Measurements from ENCODE around the gene GOLM1. TPM values are rescaled to one million over a fixed set of nuclear protein-coding genes. Genes with fewer than 3 reads are reported as not detected.

The GOLM1 gene
- total RNA-seq, 2 donors from 2014 or later, result 7.5 to 10.5 TPM

DNA sequence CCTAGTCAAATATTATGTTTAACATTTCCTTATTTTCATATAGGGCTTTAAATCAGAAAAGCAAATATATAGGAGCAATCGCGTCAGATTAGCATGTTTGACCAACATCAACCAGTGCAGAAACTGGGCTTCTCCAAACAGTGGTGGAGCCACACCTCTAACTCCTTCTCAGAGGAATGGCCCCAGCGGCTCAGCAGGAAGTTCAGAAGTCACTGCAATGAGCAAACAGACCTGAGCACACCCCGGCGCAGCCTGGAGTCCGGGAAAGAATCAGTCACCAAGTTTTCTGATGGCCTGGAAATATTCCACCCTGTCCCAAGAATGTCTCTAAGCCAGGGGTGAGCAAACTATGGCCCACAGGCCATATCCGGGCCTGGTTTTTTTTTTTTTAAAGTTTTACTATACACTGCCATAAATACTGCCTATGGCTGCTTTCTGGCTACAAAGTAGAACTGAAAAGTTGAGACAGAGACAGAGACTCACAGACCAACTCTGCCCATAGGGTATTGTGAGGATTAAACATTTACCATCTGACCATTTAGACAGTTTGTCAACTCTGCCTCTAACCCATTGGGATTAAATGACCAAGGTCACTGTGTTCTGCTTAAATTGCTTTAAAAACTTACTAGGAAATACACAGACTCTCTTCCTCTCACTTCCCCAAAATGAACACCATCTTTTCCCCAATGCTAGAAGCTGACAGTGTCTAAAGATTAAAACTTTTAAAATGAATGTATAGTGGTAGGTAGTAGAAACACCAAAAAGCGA, 5.4 kb downstream of the GOLM1 start:
- DNase-seq (peak; percentile 39), ATAC-seq (peak in 1 of 2 donors; percentile 54)
- intact Hi-C loops (cut with DNase I), result no loop called here

DNA sequence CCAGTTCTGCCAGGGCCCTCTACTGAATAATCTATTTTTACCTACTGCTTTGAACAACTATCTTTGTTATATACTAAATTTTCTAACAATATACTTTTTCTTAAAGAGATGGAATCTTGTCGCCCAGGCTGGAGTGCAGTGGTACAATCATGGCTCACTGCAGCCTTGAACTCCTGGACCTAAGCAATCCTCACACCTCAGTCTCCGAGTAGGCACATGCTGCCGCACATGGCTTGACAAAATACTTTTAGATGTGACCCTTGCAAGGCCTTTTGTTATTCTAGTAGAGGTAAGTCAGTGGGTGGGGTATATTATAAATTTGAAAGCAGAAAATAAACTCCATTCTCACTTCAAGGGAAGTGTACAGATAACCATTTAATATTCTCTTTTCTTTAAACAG, 7.9 kb downstream of the GOLM1 start:
- intact Hi-C loops (cut with DNase I), result no loop called here
- ATAC-seq (no peak), DNase-seq (no peak)

DNA sequence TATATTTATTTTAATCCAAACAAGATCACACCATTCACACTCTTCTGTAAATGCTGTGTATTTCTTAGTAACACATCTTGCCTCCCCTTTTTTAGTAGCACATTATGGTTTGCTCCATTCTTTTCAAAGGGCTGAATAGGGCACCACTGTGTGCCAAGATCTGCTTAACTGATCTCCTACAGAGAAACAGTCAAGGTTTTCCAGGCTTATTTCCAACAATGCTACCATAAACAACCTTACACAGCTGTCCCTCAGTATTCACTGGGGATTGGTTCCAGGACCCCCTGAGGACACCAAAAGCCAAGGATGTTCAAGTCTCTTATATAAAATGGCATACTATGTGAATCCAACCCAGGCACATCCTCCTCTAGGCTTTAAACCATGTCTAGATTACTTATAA, 16.5 kb downstream of the GOLM1 start:
- ATAC-seq (no peak), DNase-seq (no peak)
- intact Hi-C loops (cut with DNase I), result no loop called here

DNA sequence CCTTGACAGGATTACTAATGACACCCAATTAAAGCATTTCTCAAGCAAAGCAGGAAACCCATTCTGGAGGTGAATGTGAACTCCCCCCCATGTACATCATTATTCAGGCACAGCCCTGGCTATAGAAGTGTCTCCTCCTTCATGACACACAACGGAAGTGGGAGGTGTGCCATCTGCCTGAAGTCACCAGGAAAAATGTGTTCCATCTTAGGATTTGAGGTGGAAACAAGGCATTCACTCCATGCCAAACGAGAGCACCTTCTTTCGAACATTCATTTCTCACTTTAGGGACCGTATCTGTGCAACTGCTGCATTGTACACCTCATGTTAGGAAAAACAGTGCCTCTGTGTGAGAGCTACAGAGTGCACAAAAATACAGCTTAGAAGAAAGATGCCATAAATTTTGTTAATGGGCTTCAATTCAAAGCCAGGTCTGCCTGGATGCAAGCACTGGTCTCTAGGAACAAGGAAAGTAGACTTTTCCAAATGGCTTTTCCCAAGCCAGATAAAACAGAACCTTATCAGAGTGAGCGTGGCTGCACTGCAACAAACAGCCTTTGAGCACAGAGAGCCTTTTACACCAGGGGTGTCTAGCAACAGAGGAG, 19.4 kb downstream of the GOLM1 start:
- ATAC-seq (peak in 1 of 2 donors; percentile 44), DNase-seq (no peak)
- intact Hi-C loops (cut with DNase I), result no loop called here

DNA sequence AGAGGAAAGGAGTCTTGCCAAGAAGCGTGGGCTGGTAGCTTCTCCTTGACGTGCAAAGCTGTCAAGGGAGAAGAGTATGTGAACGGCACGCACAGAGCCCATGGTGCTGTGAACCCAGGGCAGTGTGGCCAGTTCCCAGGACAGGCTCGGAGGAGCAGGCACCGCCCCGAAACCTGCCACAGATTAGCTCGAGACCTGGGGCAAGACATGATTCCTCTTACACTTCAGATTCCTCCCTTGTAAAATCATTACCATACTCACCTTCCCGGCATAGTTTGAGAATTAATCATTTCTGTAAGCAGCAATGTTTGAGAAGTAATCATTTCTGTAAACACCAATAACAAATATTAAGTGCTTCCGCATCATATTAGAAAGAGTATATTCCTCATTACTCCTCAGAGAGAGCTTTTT, 19.9 kb downstream of the GOLM1 start:
- DNase-seq, result no peak
- peak; percentile 15 to 93 for ATAC-seq
- intact Hi-C loops (cut with DNase I), result no loop called here

DNA sequence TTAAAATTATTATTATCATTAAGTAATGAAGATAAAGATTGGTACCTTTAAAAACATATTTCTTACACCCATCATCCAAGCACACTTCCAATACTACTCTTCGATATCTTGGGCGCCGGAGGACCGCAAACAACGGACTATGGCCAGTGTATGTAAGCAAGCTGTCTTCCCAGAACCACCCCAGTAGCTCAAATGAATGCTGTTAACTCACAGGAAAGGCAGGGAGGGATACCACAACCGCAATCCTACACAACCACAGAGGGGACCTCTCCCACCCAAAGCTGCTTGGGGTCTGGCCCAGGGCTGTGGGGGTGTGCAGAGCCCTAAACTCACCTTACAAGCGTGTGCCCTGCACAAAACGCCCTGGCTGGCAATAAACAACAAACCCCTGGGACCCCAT, 20.6 kb downstream of the GOLM1 start:
- no peak for ATAC-seq
- intact Hi-C loops (cut with DNase I), result no loop called here
- DNase-seq, result no peak

DNA sequence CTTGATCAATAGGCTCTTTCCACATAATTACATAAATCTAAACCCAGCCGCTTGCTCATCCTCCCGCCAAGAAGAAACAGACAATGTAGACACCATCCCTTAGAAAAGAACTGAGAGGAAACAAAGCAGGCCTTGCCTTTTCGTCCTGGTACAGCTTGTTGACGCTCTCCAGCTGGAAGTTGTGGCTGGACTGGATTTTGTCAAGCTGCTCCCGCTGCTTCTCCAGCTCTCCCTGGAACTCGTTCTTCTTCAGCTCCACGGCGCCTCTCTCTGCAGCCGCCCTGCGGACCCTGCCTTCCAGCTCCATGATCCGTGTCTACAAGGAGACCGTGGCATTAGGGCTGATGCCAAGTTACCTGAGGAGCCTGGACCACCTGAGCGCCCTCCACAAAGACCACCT, 22.1 kb downstream of the GOLM1 start:
- intact Hi-C loops (cut with DNase I), result no loop called here

DNA sequence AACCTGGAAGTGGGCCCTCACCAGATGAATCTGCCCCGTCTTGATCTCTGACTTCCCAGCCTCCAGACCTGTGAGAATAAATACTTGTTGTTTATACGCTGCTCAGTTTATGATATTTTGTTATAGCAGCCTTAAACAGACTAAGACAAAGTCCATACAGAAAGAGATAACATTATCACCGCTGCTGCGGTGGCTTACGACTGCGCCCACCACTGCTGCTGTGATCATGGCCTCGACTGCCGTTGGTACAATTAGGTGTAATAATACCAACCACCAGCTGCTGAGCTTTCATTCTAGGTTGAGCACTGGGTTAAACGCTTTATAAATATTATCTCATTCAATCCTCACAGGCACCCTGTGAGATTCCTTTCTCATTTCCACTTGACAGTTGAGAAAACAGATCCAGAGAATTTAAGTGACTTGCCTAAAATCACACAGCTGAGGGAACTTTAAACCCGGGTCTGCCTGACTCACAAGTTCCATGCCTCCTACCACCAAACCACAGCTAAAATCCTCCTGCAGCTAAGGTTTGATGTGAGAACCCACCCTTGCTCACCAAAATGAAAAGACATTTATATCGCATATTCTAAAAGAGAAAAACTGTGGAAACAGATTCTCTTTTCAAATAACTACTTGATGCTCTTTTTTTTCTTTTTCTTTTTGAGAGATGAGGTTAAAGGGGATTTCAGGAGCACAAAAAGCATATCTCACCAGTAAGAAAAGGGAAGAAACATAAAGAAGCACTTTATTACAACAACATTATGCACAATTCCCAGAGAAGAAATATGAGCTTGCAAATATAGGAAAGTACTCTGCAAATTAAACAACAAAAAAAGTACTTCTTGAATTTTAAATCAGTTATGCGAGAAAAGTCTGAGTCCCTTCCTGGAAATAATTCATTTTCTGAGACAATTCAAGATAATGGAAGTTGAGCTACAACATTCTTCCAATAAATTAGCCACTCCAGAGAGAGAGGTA, 23.9 kb downstream of the GOLM1 start:
- intact Hi-C loops (cut with DNase I), result no loop called here
- no peak for DNase-seq
- ATAC-seq, result no peak

More for the DNA sequence above, 22.1 kb downstream of the GOLM1 start:
- ATAC-seq (no peak), DNase-seq (no peak)

DNA sequence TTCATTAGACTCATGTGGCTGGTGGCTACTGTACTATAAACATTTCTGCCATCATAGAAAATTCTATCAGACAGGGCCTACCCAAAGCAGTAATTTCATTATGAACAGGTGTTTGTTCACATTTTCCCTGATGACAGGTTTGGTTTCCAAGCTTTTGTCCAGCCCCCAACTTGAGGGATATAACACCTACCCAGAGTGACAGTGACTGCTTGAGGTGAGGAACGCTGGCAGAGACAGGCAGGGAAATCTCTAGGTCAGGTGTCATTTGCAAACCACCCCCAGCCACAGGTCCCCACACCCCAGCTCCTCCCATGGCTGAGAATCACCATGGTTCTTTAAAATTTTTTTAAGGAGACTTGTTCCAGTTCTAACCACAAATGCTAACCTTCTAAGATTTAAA, 25.5 kb downstream of the GOLM1 start:
- ATAC-seq, result no peak
- no peak for DNase-seq
- intact Hi-C loops (cut with DNase I), result no loop called here

DNA sequence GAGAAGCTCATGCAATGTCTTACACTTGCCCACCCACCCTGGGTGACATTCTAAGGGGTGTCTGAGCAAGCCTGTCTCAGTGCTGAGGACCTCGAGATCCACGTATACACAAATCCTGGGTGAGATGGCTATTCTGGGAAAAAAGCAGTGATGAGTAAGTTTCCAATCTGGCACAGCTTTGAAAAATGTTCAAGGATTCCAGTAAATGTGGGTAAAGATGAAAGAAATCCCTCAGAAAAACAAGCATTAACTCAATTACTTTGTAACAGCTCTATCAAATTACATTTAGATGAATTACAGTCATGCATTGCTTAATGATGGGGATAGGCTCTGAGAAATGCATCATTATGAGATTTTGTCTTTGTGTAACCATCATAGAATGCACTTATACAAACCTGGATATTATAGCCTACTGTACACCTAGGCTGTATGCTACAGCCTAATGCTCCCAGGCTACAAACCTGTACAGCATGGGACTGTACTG, 26.9 kb downstream of the GOLM1 start:
- ATAC-seq, result peak; percentile 12 to 39
- DNase-seq, result no peak
- intact Hi-C loops (cut with DNase I), result no loop called here

DNA sequence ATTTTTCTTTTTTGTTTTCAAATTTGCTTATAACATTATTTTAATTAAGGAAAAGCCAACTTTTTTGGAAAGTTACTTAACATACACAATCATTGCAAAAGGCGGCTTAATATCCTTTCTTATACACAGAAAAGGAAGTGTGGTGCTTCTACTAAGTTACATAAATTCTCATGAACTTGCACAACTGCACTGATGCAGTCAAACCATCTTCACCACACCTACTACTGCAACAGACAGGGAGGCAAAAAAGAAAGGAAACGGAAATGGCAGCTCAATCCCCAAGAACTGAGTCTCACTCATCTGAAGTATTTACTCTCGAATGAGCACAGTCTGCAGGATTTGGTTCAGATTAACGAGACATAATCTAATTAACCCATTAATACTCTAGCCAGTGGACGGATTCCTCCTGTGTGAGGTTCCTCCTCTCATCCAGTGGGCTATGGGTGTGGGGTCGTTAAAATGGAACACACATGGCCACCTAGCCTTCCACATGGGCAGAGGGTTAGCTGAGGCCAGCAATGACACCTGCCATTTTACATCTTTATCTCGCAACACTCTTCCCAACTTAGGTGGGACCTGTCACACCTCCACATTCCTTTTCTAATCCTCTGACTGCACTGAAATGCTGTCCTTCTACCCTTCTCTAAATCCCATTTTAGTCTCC, 30.0 kb downstream of the GOLM1 start:
- ATAC-seq (no peak), DNase-seq (no peak)
- intact Hi-C loops (cut with DNase I), result no loop called here

DNA sequence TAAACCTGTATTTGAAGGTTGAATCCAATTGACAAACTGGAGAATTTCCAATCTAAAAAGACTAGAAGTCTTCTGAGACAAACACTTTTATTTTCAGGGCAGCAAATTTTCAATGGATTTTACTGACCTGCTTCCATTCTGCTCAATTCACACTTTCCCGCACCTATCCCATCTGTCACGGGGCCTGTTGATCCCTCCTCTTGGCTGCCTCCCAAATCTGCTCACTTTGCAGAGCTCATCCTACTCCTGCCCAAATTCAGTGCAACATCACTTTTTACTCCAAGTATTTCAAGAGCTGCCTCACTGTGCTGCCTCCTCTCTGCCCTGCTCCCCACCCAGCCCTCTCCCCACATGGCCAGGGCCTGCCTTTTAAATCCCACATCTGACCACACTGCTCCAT, 35.1 kb downstream of the GOLM1 start:
- ATAC-seq, result no peak
- intact Hi-C loops (cut with DNase I), result no loop called here
- DNase-seq, result no peak

DNA sequence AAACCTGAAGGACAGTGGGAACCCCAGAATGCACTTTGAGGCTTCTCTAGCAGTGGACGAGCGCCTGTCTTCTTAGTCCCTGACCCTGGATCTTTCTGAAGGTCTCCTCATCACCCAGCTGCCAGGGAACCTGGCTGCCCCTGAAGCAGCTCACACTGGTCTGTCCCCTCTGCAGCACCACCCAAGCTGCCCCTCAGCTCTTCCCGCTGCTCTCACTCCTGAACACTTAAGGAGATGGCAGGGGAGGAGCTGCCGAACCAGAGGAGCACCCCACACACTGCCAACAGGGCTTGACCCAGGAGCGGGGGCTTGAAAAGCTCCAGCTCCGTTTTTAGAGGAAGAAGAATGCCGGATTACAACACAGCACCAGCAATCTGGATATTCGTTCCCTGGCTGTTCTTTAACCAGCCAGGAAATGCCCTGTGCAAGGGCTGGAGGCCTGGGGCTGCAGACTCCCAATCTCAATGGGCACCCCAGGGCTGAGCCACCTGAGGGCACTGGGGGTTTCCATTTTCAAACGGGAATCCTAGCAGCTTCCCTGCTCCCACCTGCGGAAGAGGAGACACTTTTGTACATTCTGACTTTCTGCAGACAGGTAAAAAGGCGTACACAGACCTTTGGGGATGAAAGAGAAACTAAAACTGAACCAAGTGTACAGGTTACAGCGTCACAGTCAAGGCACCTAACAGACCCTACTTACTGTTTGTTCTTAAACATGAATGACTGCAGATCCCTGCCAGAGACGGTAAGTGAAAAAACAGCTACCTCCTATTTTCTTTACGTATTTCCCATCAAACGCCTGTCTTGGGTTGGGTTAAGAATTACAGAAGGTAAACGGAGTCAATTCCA, 36.3 kb downstream of the GOLM1 start:
- intact Hi-C loops (cut with DNase I), result no loop called here
- ATAC-seq (no peak), DNase-seq (no peak)

DNA sequence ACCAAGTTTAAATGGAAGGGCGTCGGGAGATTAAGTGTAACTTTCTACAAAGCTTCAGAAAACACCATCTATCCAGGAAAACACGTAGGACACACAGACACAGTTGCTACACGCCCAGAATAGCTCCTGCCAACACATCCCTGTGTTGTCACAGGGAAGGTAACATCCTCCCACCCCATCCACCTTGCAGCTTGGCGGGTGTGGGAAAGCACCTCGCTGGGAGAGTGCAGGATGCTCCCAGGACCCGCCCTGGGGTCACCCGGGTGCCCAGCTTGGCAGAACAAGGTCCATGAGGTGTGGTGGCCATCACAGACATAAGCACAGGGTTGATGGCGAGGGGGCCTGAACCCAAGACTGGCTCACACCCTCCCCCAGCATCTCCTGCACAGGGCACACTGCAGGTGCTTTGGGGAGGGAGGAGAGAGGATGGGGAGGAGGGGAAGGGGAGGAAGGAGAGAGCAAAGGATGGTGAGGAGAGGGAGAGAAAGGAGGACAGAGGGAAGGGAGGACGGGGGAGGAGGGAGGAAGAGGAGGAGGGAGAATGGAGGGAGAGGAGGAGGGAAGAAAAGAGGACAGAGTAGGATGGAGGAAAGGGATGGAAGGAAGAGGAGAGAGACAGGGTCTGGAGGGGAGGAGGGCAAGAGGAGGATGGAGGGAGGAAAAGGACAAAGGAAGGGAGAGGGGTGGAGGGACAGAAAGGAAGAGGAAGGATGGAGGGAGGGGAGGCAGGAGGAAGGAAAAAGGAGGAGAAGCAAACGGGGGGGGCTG, 37.2 kb downstream of the GOLM1 start:
- ATAC-seq, result no peak
- DNase-seq, result no peak
- intact Hi-C loops (cut with DNase I), result no loop called here

DNA sequence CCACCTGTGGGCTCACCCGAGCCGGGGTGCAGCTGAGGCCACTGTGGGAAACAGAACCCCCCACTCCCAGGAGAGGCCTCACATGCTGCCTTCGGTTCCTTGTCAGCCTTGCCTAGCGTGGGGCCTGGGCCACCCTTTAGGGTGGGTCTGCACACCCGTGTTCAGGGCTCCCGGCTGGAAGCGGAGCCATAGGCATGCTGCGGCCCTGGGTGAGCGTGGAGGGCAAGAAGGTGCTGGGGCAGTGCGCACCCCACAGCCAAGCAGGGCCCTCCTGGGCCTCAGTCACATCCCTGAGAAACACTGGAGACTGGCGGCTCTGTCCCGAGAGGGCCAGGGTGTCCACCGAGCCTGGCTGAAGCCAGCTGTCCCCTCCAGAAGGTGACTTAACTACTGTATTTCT, 41.9 kb downstream of the GOLM1 start:
- intact Hi-C loops (cut with DNase I), result no loop called here
- DNase-seq (no peak), ATAC-seq (no peak)

DNA sequence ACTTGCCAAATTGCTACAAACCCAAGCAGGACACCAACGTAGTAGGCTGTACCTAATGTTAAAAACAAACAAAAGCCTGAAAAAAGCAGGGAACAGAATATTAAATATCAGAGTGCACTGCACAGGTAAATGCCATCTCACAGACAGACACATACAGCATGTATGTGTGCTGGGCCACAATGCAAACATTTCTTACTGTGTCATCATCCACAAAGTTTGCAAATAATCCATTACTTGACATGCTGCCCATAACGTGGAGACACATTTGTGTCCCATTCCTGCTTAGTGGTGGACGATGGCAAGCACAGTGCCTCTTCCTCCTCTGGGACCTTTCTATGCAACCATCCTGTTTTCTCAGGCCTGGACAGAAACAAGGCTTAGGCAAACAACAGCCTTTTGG, 44.7 kb downstream of the GOLM1 start:
- no peak for ATAC-seq
- intact Hi-C loops (cut with DNase I), result no loop called here
- no peak for DNase-seq

DNA sequence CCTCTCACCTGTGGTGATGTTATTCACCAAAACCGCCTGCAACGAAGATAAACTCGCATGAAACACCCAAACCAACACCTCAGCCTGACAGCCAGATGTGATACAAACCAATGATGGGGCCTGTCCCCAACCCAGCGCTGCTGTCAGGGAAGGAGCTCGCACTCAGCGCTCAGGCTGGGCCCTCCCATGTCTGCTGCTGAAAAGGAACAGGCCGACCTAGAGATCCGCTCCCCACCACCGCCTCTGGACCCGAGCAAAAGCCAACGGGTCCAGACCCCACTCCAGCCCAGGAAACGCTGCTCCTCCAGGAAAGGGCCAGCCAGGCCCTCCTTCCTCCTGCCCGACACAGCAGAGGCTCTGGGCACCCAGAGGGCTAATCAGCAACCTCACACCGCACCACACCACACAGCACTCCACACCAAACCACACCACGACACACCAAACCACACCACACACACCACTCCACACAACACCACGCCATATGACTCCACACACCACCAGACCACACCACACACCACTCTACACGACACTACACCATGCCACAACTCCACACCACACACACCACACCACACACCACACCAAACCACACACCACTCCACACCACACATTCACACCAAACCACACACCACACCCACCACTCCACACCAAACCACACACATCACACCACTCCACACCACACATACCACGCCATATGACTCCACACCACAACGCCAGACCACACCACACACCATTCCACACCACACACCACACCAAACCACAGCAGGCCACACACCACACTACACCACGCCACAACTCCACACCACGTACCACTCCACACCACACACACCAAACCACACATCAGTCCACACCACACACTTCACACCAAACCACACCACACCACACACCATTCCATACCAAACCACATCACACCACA, 46.5 kb downstream of the GOLM1 start:
- no peak for ATAC-seq
- DNase-seq, result no peak
- intact Hi-C loops (cut with DNase I), result no loop called here
